ENCODE measurements around the gene WDR93. TPM values are rescaled to one million over a fixed set of nuclear protein-coding genes. Genes with fewer than 3 reads are reported as not detected.

The WDR93 gene
- total RNA-seq, 1 experiment from 2014 or later, result not detected

- no peak overlapping the region for H3T11ph ChIP-seq (ENCODE audit: low read length)
- H2AK5ac ChIP-seq (ENCODE audit: insufficient read length, low read length), result no peak overlapping the region
- no peak overlapping the region for H3K18ac ChIP-seq (ENCODE audit: insufficient read length, low read depth, low read length)
- H4K5ac ChIP-seq (ENCODE audit: insufficient read length, low read depth, low read length), result no peak overlapping the region
- H3K27ac ChIP-seq (ENCODE audit: insufficient read length, low read depth, low read length), result no peak overlapping the region
- no peak overlapping the region for H3K27ac Mint-ChIP-seq
- H4K91ac ChIP-seq (ENCODE audit: insufficient read length, low read depth, low read length), result no peak overlapping the region
- no peak overlapping the region for H3K4ac ChIP-seq (ENCODE audit: low read depth, low read length)
- peaks cover 0 to 3% (median 0%) of the 10 kb centered on the region in 3 experiments; a peak in 1 of 7 replicates for H3K36me3 Mint-ChIP-seq (ENCODE audit: insufficient read depth in 1 of 3, low read depth in 3 of 3)
- no peak overlapping the region for H3K9ac ChIP-seq (ENCODE audit: extremely low read depth, insufficient read length, low read length)
- H3K4me1 Mint-ChIP-seq, result peaks cover 14 to 21% of the 10 kb centered on the region in 2 experiments
- H3K4me3 Mint-ChIP-seq, result peak overlapping the region in 1 of 2 experiments; percentile 78; a peak in 4 of 5 replicates
- H3K79me2 ChIP-seq (ENCODE audit: insufficient read depth, low read length), result no peaks in the 10 kb centered on the region
- H2BK5ac ChIP-seq (ENCODE audit: insufficient read length, low read length), result no peak overlapping the region
- peaks cover 8% of the 10 kb centered on the region for H3K23me2 ChIP-seq (ENCODE audit: insufficient read length, low read depth, low read length, poor library complexity, severe bottlenecking)
- H3K9me3 ChIP-seq (ENCODE audit: control insufficient read depth, low read depth, low read length), result no peaks in the 10 kb centered on the region
- H4K20me1 ChIP-seq (ENCODE audit: control insufficient read depth, insufficient read depth, insufficient read length), result no peaks in the 10 kb centered on the region
- H2BK15ac ChIP-seq (ENCODE audit: low read depth, low read length), result no peak overlapping the region
- no peak overlapping the region for H2BK12ac ChIP-seq (ENCODE audit: insufficient read length, low read depth, low read length)
- H2BK20ac ChIP-seq (ENCODE audit: low read depth, low read length, poor library complexity, severe bottlenecking), result no peak overlapping the region
- no peak overlapping the region for H3K14ac ChIP-seq (ENCODE audit: insufficient read depth, low read length)
- no CpG with 5 or more reads among the region's 4 CpGs for WGBS (ENCODE audit: extremely low coverage, insufficient read length, low lambda C conversion rate)
- H3K23ac ChIP-seq (ENCODE audit: insufficient read length, low read depth, low read length), result no peak overlapping the region
- no peak for TF ChIP-seq CTCF (conservative IDR thresholded peaks at IDR 0.05)
- no peak overlapping the region for H2AFZ ChIP-seq (ENCODE audit: low read length)
- no peak overlapping the region for H4K8ac ChIP-seq (replicated peaks; ENCODE audit: insufficient read length, low read depth, low read length)
- no peak overlapping the region for H3K56ac ChIP-seq (ENCODE audit: insufficient read length, low read depth, low read length)
- no peaks in the 10 kb centered on the region for H3K79me1 ChIP-seq (ENCODE audit: insufficient read depth, low read depth, low read length, poor library complexity, severe bottlenecking)
- H3K4me2 ChIP-seq (ENCODE audit: insufficient read depth, insufficient read length, low read length), result no peak overlapping the region
- no peak overlapping the region for H2BK120ac ChIP-seq (ENCODE audit: low read depth, low read length, poor library complexity, severe bottlenecking)
- no peaks in the 10 kb centered on the region; the same call in 1 of the 2 replicates for H3K4me1 ChIP-seq (ENCODE audit: insufficient read depth, low read length)
- DNase-seq, result no peak
- peaks cover 42% of the 10 kb centered on the region for H3K27me3 ChIP-seq (ENCODE audit: insufficient read depth, low read length)
- H3K9me3 Mint-ChIP-seq, result no peaks in the 10 kb centered on the region; a peak in 1 of 5 replicates
- peaks cover 31% of the 10 kb centered on the region for H3K27me3 Mint-ChIP-seq (ENCODE audit: low read depth)
Observed at GRCh38 chr15:89749526-89749925, 58.9 kb downstream of the WDR93 start.
